Endodermal cell (in vitro differentiated cells): Measurements from ENCODE around the gene CIBAR2. TPM values are rescaled to one million over a fixed set of nuclear protein-coding genes. Genes with fewer than 3 reads are reported as not detected.

Experiments used
- DNase-seq: peaks from one replicate; pipeline ENCODE4 v3.0.0-alpha.2; 2017
- H3K27ac ChIP-seq: 2 replicates; pipeline ENCODE4 v1.5.1; 2013; ENCODE audit warnings: mild to moderate bottlenecking, low read depth, low read length, moderate library complexity
- H3K27me3 ChIP-seq: 2 replicates; pipeline ENCODE4 v1.6.1; 2013; ENCODE audit warnings: mild to moderate bottlenecking, low read length, moderate library complexity; ENCODE audit not compliant: insufficient read depth, control insufficient read depth, poor library complexity, severe bottlenecking
- H3K36me3 ChIP-seq: 2 replicates; pipeline ENCODE4 v1.7.0; 2013; ENCODE audit warnings: mild to moderate bottlenecking, low read length, moderate library complexity; ENCODE audit not compliant: control insufficient read depth, insufficient read depth
- H3K4me1 ChIP-seq: one replicate; pipeline ENCODE4 v1.7.0; 2013; ENCODE audit warnings: low read length; ENCODE audit not compliant: control insufficient read depth, insufficient read depth
- H3K4me3 ChIP-seq: 2 replicates; pipeline ENCODE4 v1.5.1; 2013; ENCODE audit warnings: mild to moderate bottlenecking, low read length, moderate library complexity
- H3K9ac ChIP-seq: 2 replicates; pipeline ENCODE4 v1.6.1; 2013; ENCODE audit warnings: mild to moderate bottlenecking, low read length, moderate library complexity; ENCODE audit not compliant: poor library complexity, severe bottlenecking; ENCODE audit errors: extremely low read depth
- H3K9me3 ChIP-seq: 2 replicates; pipeline ENCODE4 v1.6.1; 2013; ENCODE audit warnings: mild to moderate bottlenecking, low read length, moderate library complexity; ENCODE audit not compliant: control insufficient read depth
- H3K27ac Mint-ChIP-seq: 2 replicates; pipeline ENCODE4 v1.8.0; 2020; ENCODE audit warnings: mixed read lengths
- H3K27me3 Mint-ChIP-seq: 2 replicates; pipeline ENCODE4 v1.8.0; 2021; ENCODE audit warnings: mild to moderate bottlenecking, mixed read lengths; ENCODE audit not compliant: insufficient read depth
- H3K36me3 Mint-ChIP-seq: 2 replicates; pipeline ENCODE4 v1.8.0; 2020; ENCODE audit warnings: low read depth, mixed read lengths
- H3K4me1 Mint-ChIP-seq: 2 replicates; pipeline ENCODE4 v1.8.0; 2020; ENCODE audit warnings: mixed read lengths
- H3K4me3 Mint-ChIP-seq: 2 replicates; pipeline ENCODE4 v1.8.0; 2020; ENCODE audit warnings: mild to moderate bottlenecking, moderate library complexity, mixed read lengths
- H3K9me3 Mint-ChIP-seq: 2 replicates; pipeline ENCODE4 v1.8.0; 2020; ENCODE audit warnings: mild to moderate bottlenecking, mixed read lengths
- CTCF ChIP-seq: fragments of 200-600 bp; sonication (generic); conservative IDR thresholded peaks from 2 replicates; pipeline ENCODE4 v1.5.0; 2021; ENCODE audit warnings: antibody characterized with exemption, mild to moderate bottlenecking
- WGBS, 2 experiments: methylation state at CpG; one replicate each; pipeline versions ENCODE4 v1.1.5 to v1.1.7; 2013; ENCODE audit warnings: missing lambda C conversion rate in 2 of 2, mixed read lengths in 1 of 2; ENCODE audit not compliant: insufficient coverage in 1 of 2, insufficient read length in 1 of 2; 5-methylcytosine and 5-hydroxymethylcytosine counted together
- total RNA-seq, 2 donors: library from RNA; stranded (reverse); fragmentation: NEBNext Ultra II Directional in 1 of 2; extraction: Animal tissue kit (Norgen Biotek cat#: 25700) in 1 of 2; gene quantifications; 2 replicates in 1 of 2; 3 replicates in 1 of 2; pipeline ENCODE4 v1.2.1, GENCODE V29; 2021

The CIBAR2 gene
- total RNA-seq, 2 donors from 2014 or later, result not detected

- no peaks in the 10 kb centered on the region for H3K9me3 ChIP-seq
- no peaks in the 10 kb centered on the region for H3K4me1 ChIP-seq
- H3K9me3 Mint-ChIP-seq, result no peaks in the 10 kb centered on the region
- H3K9ac ChIP-seq, result no peak overlapping the region
- H3K27ac Mint-ChIP-seq, result no peak overlapping the region
- H3K4me3 Mint-ChIP-seq, result no peak overlapping the region
- no peak overlapping the region for H3K27ac ChIP-seq
- DNase-seq, result no peak
- no peaks in the 10 kb centered on the region for H3K36me3 ChIP-seq
- peaks cover 15% of the 10 kb centered on the region for H3K4me1 Mint-ChIP-seq
- no peaks in the 10 kb centered on the region for H3K36me3 Mint-ChIP-seq
- 94 to 98% methylated on average over 9 to 15 of the region's 15 CpGs for WGBS, 2 experiments
- no peaks in the 10 kb centered on the region for H3K27me3 ChIP-seq
- H3K4me3 ChIP-seq, result no peak overlapping the region
- no peak for TF ChIP-seq CTCF
- H3K27me3 Mint-ChIP-seq, result no peaks in the 10 kb centered on the region
These were observed 62.5 kb downstream of the CIBAR2 start for GRCh38 chr16:85049706-85050305.

- no peaks in the 10 kb centered on the region for H3K27me3 ChIP-seq
- no peaks in the 10 kb centered on the region for H3K4me1 ChIP-seq
- H3K9ac ChIP-seq, result no peak overlapping the region
- H3K4me3 Mint-ChIP-seq, result no peak overlapping the region
- H3K9me3 ChIP-seq, result no peaks in the 10 kb centered on the region
- H3K36me3 ChIP-seq, result no peaks in the 10 kb centered on the region
- no peak overlapping the region for H3K27ac Mint-ChIP-seq
- WGBS, 2 experiments, result 94 to 95% methylated on average over 8 to 17 of the region's 17 CpGs
- peaks cover 15% of the 10 kb centered on the region for H3K4me1 Mint-ChIP-seq
- no peak for TF ChIP-seq CTCF
- H3K27ac ChIP-seq, result no peak overlapping the region
- no peak overlapping the region for H3K4me3 ChIP-seq
- no peak for DNase-seq
- no peaks in the 10 kb centered on the region for H3K36me3 Mint-ChIP-seq
- no peaks in the 10 kb centered on the region for H3K27me3 Mint-ChIP-seq
- H3K9me3 Mint-ChIP-seq, result no peaks in the 10 kb centered on the region
These were observed 63.2 kb downstream of the CIBAR2 start for GRCh38 chr16:85048921-85049562.

Other genes starting within 250 kb of the CIBAR2 start
- gene ZDHHC7, start 100.9 kb downstream of the CIBAR2 start, total RNA-seq, result 10 to 100 TPM; 58.7 to 61.8 TPM
- gene KIAA0513, start 84.7 kb downstream of the CIBAR2 start, total RNA-seq, result 10 to 100 TPM in 1 of 2 donors, 1 to 10 TPM in 1; 9.2 to 16.0 TPM